PC-9 (cell line): ENCODE results near the gene KDM4C. TPM values are rescaled to one million over a fixed set of nuclear protein-coding genes. Genes with fewer than 3 reads are reported as not detected.

Source experiments
- BruUV-seq: library from RNA; stranded (reverse); fragments of 400-500 nt; replicated peaks from 2 replicates; lab custom pipeline; 2021; lab: Mats Ljungman, UMichigan
- CTCF ChIA-PET: fragments of 300-600 bp; sonication (Branson Sonifier 250); formaldehyde crosslinking; loops from one replicate; lab custom pipeline; 2022; ENCODE audit warnings: antibody characterized with exemption; lab: Charles Lee
- POLR2A ChIA-PET: fragments of 300-600 bp; sonication (Branson Sonifier 250); formaldehyde crosslinking; loops from one replicate; lab custom pipeline; 2022; ENCODE audit warnings: antibody characterized with exemption; ENCODE audit not compliant: unreplicated experiment; lab: Charles Lee
- DNase-seq, 2 experiments: peaks; one replicate each; pipeline versions ENCODE4 v3.0.0 to v3.0.0-alpha.2; 2015 to 2022; ENCODE audit warnings: mixed read lengths in 1 of 2
- H2AFZ ChIP-seq: fragments of 200-600 bp; sonication (generic); 2 replicates; pipeline ENCODE4 v1.8.1; 2017; ENCODE audit warnings: antibody characterized with exemption
- H3F3A ChIP-seq: fragments of 200-600 bp; sonication (generic); 2 replicates; pipeline ENCODE4 v1.8.1; 2017; ENCODE audit warnings: antibody characterized with exemption, mild to moderate bottlenecking, low read depth; ENCODE audit not compliant: insufficient read depth
- H3K27ac ChIP-seq: fragments of 200-600 bp; sonication (generic); 2 replicates; pipeline ENCODE4 v1.6.1; 2016; ENCODE audit warnings: mixed run types
- H3K27me3 ChIP-seq: fragments of 200-600 bp; sonication (generic); 2 replicates; pipeline ENCODE4 v1.6.1; 2016; ENCODE audit warnings: low read depth, mixed run types; ENCODE audit not compliant: insufficient read depth
- H3K36me3 ChIP-seq: fragments of 200-600 bp; sonication (generic); 2 replicates; pipeline ENCODE4 v1.6.1; 2016; ENCODE audit warnings: low read depth, mixed run types
- H3K4me1 ChIP-seq: fragments of 200-600 bp; sonication (generic); replicated peaks from 2 replicates; pipeline ENCODE4 v1.6.1; 2016; ENCODE audit warnings: mixed run types; ENCODE audit not compliant: insufficient read depth
- H3K4me2 ChIP-seq: fragments of 200-600 bp; sonication (generic); 2 replicates; pipeline ENCODE4 v1.6.1; 2017; ENCODE audit warnings: mixed run types
- H3K4me3 ChIP-seq: fragments of 200-600 bp; sonication (generic); 2 replicates; pipeline ENCODE4 v1.6.1; 2016; ENCODE audit warnings: mixed run types
- H3K79me2 ChIP-seq: fragments of 200-600 bp; sonication (generic); 2 replicates; pipeline ENCODE4 v1.6.1; 2017; ENCODE audit warnings: low read depth, mixed run types
- H3K9me2 ChIP-seq: fragments of 200-600 bp; sonication (generic); 2 replicates; pipeline ENCODE4 v1.8.1; 2017; ENCODE audit warnings: mild to moderate bottlenecking; ENCODE audit not compliant: insufficient read depth
- H3K9me3 ChIP-seq: fragments of 200-600 bp; sonication (generic); 2 replicates; pipeline ENCODE4 v1.8.1; 2016; ENCODE audit warnings: low read depth; ENCODE audit not compliant: insufficient read depth
- H4K20me1 ChIP-seq: fragments of 200-600 bp; sonication (generic); 2 replicates; pipeline ENCODE4 v1.8.1; 2017; ENCODE audit not compliant: insufficient read depth
- CTCF ChIP-seq: fragments of 200-600 bp; sonication (generic); conservative IDR thresholded peaks from 2 replicates; pipeline ENCODE4 v1.6.1; 2017; ENCODE audit warnings: mixed run types, antibody characterized with exemption, mild to moderate bottlenecking, moderate library complexity
- EZH2 ChIP-seq: fragments of 200-600 bp; sonication (generic); IDR thresholded peaks from 2 replicates; pipeline ENCODE4 v1.8.0; 2017; ENCODE audit warnings: antibody characterized with exemption, low read depth
- intact Hi-C: fragments of 100-400 bp; cut with micrococcal nuclease; formaldehyde crosslinking; loops from one replicate; pipeline ENCODE4 v1.10.0; 2022; ENCODE audit not compliant: unreplicated experiment
- total RNA-seq: library from RNA; stranded (reverse); gene quantifications from 2 replicates; pipeline ENCODE4 v1.2.3, GENCODE V29; 2021

Gene KDM4C
- total RNA-seq, 1 experiment from 2014 or later: 12.9 TPM

DNA sequence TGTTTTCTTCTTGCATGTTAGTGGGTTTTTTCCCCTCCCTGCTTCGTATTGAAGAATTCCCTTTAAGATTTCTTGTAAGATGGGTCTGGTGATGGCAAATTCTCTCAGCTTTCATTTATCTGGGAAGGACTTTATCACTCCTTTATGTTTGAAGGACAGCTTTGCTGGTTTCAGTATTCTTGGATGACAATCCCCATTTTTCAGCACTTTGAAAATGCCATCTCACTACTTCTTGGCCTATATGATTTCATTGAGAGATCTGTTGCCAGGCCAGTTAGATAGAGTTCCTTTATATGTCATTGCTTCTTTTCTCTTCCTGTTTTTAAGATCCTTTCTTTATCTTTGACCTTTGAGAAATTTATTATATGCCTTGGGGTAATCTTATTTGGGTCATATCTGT lies 106.3 kb downstream of the KDM4C start:
- Histone ChIP-seq H3K4me1 (no peaks in the 10 kb centered on the region), H3K4me3 (no peak overlapping the region), H3K79me2 (no peaks in the 10 kb centered on the region), H2AFZ (no peak overlapping the region), H3K36me3 (no peaks in the 10 kb centered on the region), H4K20me1 (no peaks in the 10 kb centered on the region), H3K4me2 (no peak overlapping the region), H3K9me3 (no peaks in the 10 kb centered on the region), H3K27me3 (no peaks in the 10 kb centered on the region), H3K9me2 (no peaks in the 10 kb centered on the region), H3F3A (no peaks in the 10 kb centered on the region), H3K27ac (no peak overlapping the region)
- no TSS peak for BruUV-seq
- TF ChIP-seq EZH2 (no peak), CTCF (no peak)
- ChIA-PET POLR2A (no interaction called here), CTCF (no interaction called here)
- intact Hi-C loops: no loop called here
- DNase-seq: no peak

GRCh38 chr9:6869081-6869948 lies 111.5 kb downstream of the KDM4C start:
- POLR2A ChIA-PET: no interaction called here
- H3K4me1 ChIP-seq: no peaks in the 10 kb centered on the region
- intact Hi-C loops: no loop called here
- no peak for DNase-seq
- H3K27me3 ChIP-seq: no peaks in the 10 kb centered on the region
- no peaks in the 10 kb centered on the region for H3K9me2 ChIP-seq
- no peaks in the 10 kb centered on the region for H3K36me3 ChIP-seq
- no peak overlapping the region for H2AFZ ChIP-seq
- no peaks in the 10 kb centered on the region for H3K79me2 ChIP-seq
- no peak overlapping the region for H3K4me2 ChIP-seq
- H3K4me3 ChIP-seq: no peak overlapping the region
- H3K9me3 ChIP-seq: no peaks in the 10 kb centered on the region
- no peaks in the 10 kb centered on the region for H3F3A ChIP-seq
- no TSS peak for BruUV-seq
- TF ChIP-seq CTCF (no peak), EZH2 (no peak)
- CTCF ChIA-PET: no interaction called here
- no peak overlapping the region for H3K27ac ChIP-seq
- no peaks in the 10 kb centered on the region for H4K20me1 ChIP-seq

GRCh38 chr9:6870149-6870548 lies 112.4 kb downstream of the KDM4C start:
- Histone ChIP-seq H3K4me1 (no peaks in the 10 kb centered on the region), H3K4me2 (no peak overlapping the region), H3K9me3 (no peaks in the 10 kb centered on the region), H3K27me3 (no peaks in the 10 kb centered on the region), H3K36me3 (no peaks in the 10 kb centered on the region), H3K79me2 (no peaks in the 10 kb centered on the region), H2AFZ (no peak overlapping the region), H3F3A (no peaks in the 10 kb centered on the region), H3K9me2 (no peaks in the 10 kb centered on the region), H3K4me3 (no peak overlapping the region), H4K20me1 (no peaks in the 10 kb centered on the region), H3K27ac (no peak overlapping the region)
- BruUV-seq: no TSS peak
- ChIA-PET POLR2A (no interaction called here), CTCF (no interaction called here)
- no peak for DNase-seq
- intact Hi-C loops: no loop called here
- no peak for TF ChIP-seq EZH2
- TF ChIP-seq CTCF: no peak
